Stomach smooth muscle (tissue), 2 donors: Measurements from ENCODE around the gene JUN.

ENCODE experiments used
- H3K27ac ChIP-seq: one replicate; pipeline ENCODE4 v1.7.0; 2013; ENCODE audit warnings: mild to moderate bottlenecking, low read length, inconsistent platforms
- H3K27me3 ChIP-seq, 2 donors: one replicate each; pipeline ENCODE4 v1.7.0; 2013; ENCODE audit warnings: low read length in 2 of 2; ENCODE audit not compliant: insufficient read depth in 2 of 2, control insufficient read depth in 1 of 2
- H3K36me3 ChIP-seq, 2 donors: one replicate each; pipeline ENCODE4 v1.7.0; 2013; ENCODE audit warnings: low read length in 2 of 2; ENCODE audit not compliant: control insufficient read depth in 2 of 2, insufficient read depth in 2 of 2
- H3K4me1 ChIP-seq: one replicate; pipeline ENCODE4 v1.7.0; 2013; ENCODE audit warnings: low read length; ENCODE audit not compliant: control insufficient read depth, insufficient read depth
- H3K4me3 ChIP-seq, 2 donors: one replicate each; pipeline ENCODE4 v1.7.0; 2013; ENCODE audit warnings: low read length in 2 of 2
- H3K9ac ChIP-seq, 2 donors: one replicate each; pipeline ENCODE4 v1.7.0; 2013; ENCODE audit warnings: low read length in 2 of 2, mild to moderate bottlenecking in 1 of 2
- H3K9me3 ChIP-seq, 2 donors: one replicate each; pipeline ENCODE4 v1.7.0; 2013; ENCODE audit warnings: low read length in 2 of 2; ENCODE audit not compliant: control insufficient read depth in 2 of 2
- donor health status: healthy.
- donor health status: Pancreatic carcinoma.

Gene JUN

GRCh38 chr1:58755468-58755872 lies 28.4 kb downstream of the JUN start:
- H3K4me3 ChIP-seq: peak overlapping the region; percentile 15 to 48

GRCh38 chr1:58754683-58755467 lies 29.0 kb downstream of the JUN start:
- Histone ChIP-seq H3K36me3 (no peaks in the 10 kb centered on the region), H3K4me3 (peak overlapping the region in 1 of 2 donors; percentile 15), H3K9ac (peak overlapping the region; percentile 13 to 14), H3K27me3 (no peaks in the 10 kb centered on the region), H3K27ac (peak overlapping the region; percentile 74), H3K9me3 (no peaks in the 10 kb centered on the region), H3K4me1 (peaks cover 13% of the 10 kb centered on the region)

More at GRCh38 chr1:58755468-58755872, 28.4 kb downstream of the JUN start:
- H3K9ac ChIP-seq: peak overlapping the region; percentile 13 to 14
- no peaks in the 10 kb centered on the region for H3K9me3 ChIP-seq
- no peaks in the 10 kb centered on the region for H3K27me3 ChIP-seq
- no peaks in the 10 kb centered on the region for H3K36me3 ChIP-seq
- H3K27ac ChIP-seq: peak overlapping the region; percentile 74
- peaks cover 13% of the 10 kb centered on the region for H3K4me1 ChIP-seq

GRCh38 chr1:58754073-58754613 lies 29.7 kb downstream of the JUN start:
- H3K27me3 ChIP-seq: no peaks in the 10 kb centered on the region
- H3K9ac ChIP-seq: no peak overlapping the region
- no peak overlapping the region for H3K27ac ChIP-seq
- H3K4me3 ChIP-seq: no peak overlapping the region
- peaks cover 13% of the 10 kb centered on the region for H3K4me1 ChIP-seq
- no peaks in the 10 kb centered on the region for H3K36me3 ChIP-seq
- H3K9me3 ChIP-seq: no peaks in the 10 kb centered on the region

- Histone ChIP-seq H3K4me3 (no peak overlapping the region), H3K36me3 (no peaks in the 10 kb centered on the region), H3K4me1 (peaks cover 13% of the 10 kb centered on the region), H3K9me3 (no peaks in the 10 kb centered on the region), H3K27me3 (no peaks in the 10 kb centered on the region), H3K9ac (no peak overlapping the region), H3K27ac (no peak overlapping the region)
Measured at GRCh38 chr1:58753431-58753866, 30.4 kb downstream of the JUN start.

- Histone ChIP-seq H3K36me3 (no peaks in the 10 kb centered on the region), H3K27me3 (no peaks in the 10 kb centered on the region), H3K27ac (no peak overlapping the region), H3K9ac (no peak overlapping the region), H3K4me3 (no peak overlapping the region), H3K4me1 (no peaks in the 10 kb centered on the region), H3K9me3 (no peaks in the 10 kb centered on the region)
Measured at GRCh38 chr1:58749646-58750045, 34.2 kb downstream of the JUN start.

- no peaks in the 10 kb centered on the region for H3K27me3 ChIP-seq
Measured at GRCh38 chr1:58748666-58749065, 35.2 kb downstream of the JUN start.

GRCh38 chr1:58746757-58747156 lies 37.1 kb downstream of the JUN start:
- H3K36me3 ChIP-seq: no peaks in the 10 kb centered on the region

More at GRCh38 chr1:58748666-58749065, 35.2 kb downstream of the JUN start:
- no peaks in the 10 kb centered on the region for H3K9me3 ChIP-seq
- H3K9ac ChIP-seq: no peak overlapping the region
- no peak overlapping the region for H3K27ac ChIP-seq
- H3K4me1 ChIP-seq: no peaks in the 10 kb centered on the region
- H3K36me3 ChIP-seq: no peaks in the 10 kb centered on the region
- H3K4me3 ChIP-seq: no peak overlapping the region

GRCh38 chr1:58746182-58746581 lies 37.7 kb downstream of the JUN start:
- H3K27ac ChIP-seq: no peak overlapping the region
- H3K9ac ChIP-seq: no peak overlapping the region
- H3K9me3 ChIP-seq: no peaks in the 10 kb centered on the region
- no peak overlapping the region for H3K4me3 ChIP-seq
- H3K4me1 ChIP-seq: no peaks in the 10 kb centered on the region
- H3K36me3 ChIP-seq: no peaks in the 10 kb centered on the region
- no peaks in the 10 kb centered on the region for H3K27me3 ChIP-seq

More at GRCh38 chr1:58746757-58747156, 37.1 kb downstream of the JUN start:
- Histone ChIP-seq H3K27me3 (no peaks in the 10 kb centered on the region), H3K9me3 (no peaks in the 10 kb centered on the region), H3K27ac (no peak overlapping the region), H3K4me1 (no peaks in the 10 kb centered on the region), H3K4me3 (no peak overlapping the region), H3K9ac (no peak overlapping the region)

GRCh38 chr1:58745666-58746065 lies 38.2 kb downstream of the JUN start:
- H3K9ac ChIP-seq: no peak overlapping the region
- H3K27me3 ChIP-seq: no peaks in the 10 kb centered on the region
- no peak overlapping the region for H3K27ac ChIP-seq

GRCh38 chr1:58745117-58745516 lies 38.7 kb downstream of the JUN start:
- H3K4me3 ChIP-seq: no peak overlapping the region
- no peaks in the 10 kb centered on the region for H3K27me3 ChIP-seq
- H3K9ac ChIP-seq: no peak overlapping the region
- no peak overlapping the region for H3K27ac ChIP-seq
- H3K4me1 ChIP-seq: no peaks in the 10 kb centered on the region
- H3K36me3 ChIP-seq: no peaks in the 10 kb centered on the region
- H3K9me3 ChIP-seq: no peaks in the 10 kb centered on the region

More at GRCh38 chr1:58745666-58746065, 38.2 kb downstream of the JUN start:
- no peaks in the 10 kb centered on the region for H3K4me1 ChIP-seq
- no peaks in the 10 kb centered on the region for H3K9me3 ChIP-seq
- H3K4me3 ChIP-seq: no peak overlapping the region
- H3K36me3 ChIP-seq: no peaks in the 10 kb centered on the region
